Non-pigmented ciliary epithelial cell (primary cell): ENCODE data around the gene ANKRD44.
"Not testable (repeated sequence)": the region's sequence is repeated elsewhere in the genome, so short reads cannot be mapped to it uniquely, and the experiment has no call there.

Source experiments
- DNase-seq: peaks from one replicate; pipeline ENCODE4 v3.0.0-alpha.2; 2010; ENCODE audit warnings: low read depth

ANKRD44 gene

DNA sequence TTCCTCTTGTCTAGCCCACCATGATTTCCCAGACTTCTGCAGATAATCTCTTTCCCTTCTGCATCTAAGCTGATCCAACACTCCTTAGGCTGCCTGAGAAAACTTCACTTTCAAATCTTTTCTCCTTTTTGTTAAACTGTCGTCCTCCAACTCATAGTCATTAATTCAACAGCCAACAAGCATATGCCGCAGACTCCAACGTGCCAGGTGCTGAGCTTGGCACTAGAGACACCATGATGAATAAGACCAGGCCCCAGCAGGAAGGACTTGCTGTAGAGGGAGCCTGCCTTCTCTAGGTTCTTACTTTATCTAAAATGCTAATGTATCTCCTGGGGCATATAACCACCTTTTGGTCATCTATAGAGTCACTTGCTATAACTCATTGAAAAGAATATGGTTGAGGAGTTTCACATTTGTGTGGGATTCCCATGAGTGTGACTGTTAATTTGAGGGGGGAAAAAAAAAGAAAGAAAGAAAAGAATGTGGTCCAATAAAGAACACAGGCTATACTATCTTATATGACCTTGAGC, 51.0 kb downstream of the ANKRD44 start:
- DNase-seq, result no peak

DNA sequence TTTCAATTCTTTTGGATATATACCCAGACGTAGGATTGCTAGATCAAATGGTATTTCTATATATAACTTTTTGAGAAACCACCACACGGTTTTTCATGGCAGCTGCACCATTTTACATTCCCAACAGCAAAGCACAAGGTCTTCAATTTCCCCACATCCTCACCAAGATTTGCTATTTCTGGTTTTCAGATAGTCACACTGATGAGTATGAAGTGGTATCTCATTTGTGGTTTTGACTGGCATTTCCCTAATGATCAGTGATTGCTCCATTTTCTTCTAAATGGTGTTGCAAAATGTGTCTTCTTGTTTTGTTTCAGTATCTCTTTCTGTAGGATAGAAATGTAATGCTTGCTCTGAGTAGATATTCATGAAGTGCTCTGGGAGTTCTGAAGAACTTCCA, 52.0 kb downstream of the ANKRD44 start:
- DNase-seq, result no peak

DNA sequence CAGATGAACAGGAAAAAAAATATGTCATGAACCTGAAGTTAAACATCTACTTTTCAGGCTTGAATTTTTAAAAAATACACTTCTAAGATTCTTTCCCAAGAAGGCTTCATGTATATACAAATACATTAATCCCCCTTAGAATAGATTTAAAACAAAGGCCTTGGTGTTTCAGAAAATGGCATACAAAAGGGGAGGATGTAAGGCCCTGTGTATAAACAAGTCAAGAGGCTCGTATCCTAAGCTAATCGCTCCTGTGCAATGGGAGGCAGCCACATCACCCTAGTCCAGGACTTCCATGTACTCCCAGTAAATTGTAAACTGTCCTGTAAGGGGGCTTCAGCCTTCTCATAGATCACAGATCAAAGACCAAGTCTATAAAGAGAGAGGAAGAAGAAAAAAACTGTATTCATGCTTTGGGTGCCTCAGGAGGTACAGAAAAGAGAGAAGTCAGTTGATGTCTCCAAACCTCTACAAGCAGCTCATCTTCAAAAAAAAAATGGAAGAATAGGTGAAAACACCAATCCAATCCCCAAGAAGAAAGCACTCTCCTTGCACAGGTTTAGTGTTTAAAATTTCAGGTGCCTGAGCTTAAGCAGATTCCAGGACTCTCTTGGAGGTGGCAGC, 53.9 kb downstream of the ANKRD44 start:
- DNase-seq, result no peak

DNA sequence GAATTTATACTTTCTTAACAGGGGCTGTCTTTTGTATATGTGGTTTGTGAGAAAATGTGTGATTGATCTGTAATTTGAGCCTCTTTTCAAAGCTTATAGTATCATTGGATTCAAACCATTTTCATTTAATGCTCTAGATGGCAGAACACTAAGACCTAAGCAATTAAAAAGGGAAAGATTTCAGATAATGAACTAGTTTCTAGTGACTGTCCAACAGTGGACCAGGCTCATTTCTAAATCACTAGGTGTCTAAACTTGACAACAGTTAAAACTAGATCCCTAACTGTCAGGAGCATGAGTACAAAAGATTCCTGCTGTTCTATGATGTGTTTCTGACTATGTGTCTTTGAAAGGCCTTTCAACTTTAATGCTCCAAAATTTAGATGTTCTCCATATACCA, 54.6 kb downstream of the ANKRD44 start:
- no peak for DNase-seq

DNA sequence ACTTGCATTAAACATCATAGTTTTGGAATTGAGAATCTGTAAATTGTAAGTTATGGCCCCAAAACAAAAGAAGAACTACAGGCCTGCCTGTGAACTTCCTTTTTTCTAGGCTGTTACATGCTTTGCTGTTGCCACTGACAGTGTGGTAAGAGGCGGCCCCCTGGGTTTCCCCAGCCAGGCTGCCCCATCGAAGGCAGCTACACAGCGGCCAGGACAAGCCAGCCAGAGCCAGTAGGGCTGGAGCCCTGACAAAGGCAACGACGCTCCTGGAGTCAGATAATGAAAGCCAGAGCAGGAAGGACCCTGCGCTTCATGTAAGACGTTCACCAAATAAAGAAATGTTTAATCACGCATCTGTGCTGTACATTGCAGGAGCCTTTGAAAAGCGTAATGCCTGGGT, 55.0 kb downstream of the ANKRD44 start:
- no peak for DNase-seq

DNA sequence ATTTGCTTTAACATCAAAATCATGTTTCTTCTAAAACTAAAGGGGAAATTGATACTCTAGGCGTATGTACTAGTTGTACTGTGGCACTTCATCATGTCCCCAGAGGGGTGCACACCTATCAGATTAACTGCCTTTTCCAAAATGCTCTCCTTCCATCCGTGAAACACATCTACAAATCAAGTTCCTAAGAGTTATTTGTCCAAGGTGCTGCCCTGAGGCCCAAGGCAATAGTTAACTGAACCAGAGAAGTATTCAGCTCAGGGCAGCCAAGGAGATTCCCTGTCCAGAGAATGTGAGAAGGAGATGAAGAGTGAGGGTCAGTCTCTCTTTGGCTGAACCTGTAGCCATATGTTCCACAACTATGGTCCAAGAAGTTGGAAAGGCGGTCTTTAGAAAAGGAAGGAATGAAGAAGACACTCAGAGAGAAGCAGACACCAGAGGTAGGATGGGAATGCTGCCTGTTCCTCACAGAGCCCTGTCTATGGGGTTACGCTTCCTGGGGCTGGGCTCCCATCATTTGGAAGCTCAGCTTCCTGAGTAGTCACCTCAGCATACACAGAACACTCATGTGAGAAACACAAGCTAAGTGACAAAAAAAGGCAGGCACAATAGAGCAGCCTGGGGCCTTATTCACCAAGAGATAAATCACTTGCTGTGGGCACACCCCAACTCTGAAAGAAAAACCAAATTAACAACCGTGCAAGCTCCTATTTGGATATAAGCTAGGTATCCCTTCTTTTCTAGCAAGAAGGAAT, 55.6 kb downstream of the ANKRD44 start:
- no peak for DNase-seq

DNA sequence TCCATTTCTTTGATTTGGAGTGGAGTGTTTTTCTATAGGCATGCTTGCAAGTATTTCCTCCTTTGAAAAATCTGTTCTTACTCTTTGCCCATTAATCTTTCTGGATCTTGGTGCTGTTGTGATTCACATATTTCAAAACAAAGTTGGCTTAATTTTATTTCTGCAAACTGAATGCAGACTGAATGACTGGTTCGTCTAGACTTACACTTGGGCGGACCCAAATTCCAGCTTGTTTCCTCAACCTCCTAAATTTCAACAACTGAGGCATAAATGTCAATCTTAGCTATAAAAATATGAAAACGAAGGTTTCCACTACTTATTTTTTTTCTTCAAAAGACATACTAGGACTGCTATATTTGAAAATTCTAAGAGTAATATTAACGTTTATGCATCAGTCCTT, 59.0 kb downstream of the ANKRD44 start:
- DNase-seq, result no peak

DNA sequence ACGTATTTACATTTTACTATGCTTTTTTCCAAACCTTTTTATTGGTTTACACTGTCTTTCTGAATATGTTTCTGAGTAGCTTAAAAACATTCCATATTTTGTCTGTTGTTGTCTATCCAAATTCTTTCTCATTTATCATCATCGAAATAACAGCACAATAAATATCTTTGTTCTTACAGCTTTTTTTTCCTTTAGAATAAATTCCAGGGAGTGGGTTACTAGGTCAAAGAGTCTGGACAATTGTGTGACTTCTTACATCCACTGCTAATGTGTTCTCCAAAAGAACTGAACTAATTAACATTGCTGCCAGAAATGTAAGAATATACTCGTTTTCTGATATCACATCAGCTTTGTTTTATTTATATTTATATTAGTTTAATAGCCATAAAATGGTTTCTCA, 59.4 kb downstream of the ANKRD44 start:
- DNase-seq, result no peak

DNA sequence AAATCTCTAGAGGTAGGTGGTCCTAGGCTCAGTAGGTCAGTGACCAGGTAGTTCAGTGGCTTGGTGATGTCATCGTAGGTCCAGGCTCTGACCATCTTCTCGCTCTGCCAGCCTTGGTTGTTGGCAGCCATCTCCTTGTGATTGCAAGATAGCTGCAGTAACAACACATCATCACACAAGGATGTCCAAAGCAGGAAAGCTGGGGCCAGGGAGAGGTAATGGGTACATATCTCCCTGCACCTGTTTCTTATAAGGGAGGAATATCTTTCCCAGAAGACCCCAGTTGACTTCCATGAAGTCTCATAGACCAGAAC, 60.5 kb downstream of the ANKRD44 start:
- no peak for DNase-seq

DNA sequence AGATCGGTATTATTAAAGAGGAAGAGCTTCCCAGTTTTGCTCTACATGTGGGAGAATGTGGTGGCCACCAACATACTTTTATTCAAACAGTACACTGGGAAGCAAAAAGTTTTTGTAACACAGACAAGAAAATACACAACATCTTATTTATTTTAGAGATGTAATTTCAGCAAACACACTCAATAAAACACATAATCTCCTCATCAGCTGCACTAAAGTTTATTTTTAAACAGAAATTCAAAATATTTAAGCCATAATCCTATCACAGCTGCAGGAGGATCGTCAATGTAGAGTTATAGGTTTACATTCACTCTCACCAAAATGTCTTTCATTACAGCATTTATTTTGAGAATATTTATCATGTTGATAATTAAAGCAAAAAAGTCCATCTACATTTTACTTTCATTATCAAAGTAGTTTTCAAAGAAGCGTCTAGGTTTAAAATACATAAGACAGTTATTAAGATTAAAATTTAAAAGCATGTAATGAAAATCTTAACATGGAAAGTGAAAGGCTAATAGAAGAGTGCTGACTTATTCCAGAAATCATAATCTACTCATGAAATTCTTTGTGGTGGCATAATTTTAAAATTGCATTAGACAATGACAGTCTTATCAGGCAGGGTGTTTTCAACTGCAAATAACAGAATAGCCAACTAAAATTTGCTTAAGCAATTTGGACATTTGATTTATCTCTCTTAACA, 61.0 kb downstream of the ANKRD44 start:
- no peak for DNase-seq

DNA sequence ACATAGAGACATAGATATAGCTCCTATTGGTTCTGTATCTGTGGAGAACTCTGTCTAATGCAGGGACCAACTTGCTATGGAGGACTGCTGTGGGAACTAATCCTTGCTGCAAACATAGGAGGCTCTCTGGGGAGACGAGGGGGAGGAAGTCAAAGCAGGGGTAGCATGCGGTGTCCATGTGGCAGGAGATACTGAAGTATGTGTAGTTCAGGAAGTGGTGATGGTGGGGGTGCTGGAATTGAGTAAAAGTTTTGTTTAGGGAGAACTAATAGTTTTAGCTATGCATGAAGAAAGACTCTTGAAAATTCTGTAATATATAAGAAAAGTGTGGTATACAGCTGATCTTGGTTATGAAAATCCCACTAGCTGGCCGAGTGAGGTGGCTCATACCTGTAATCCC, 62.0 kb downstream of the ANKRD44 start:
- DNase-seq, result no peak

DNA sequence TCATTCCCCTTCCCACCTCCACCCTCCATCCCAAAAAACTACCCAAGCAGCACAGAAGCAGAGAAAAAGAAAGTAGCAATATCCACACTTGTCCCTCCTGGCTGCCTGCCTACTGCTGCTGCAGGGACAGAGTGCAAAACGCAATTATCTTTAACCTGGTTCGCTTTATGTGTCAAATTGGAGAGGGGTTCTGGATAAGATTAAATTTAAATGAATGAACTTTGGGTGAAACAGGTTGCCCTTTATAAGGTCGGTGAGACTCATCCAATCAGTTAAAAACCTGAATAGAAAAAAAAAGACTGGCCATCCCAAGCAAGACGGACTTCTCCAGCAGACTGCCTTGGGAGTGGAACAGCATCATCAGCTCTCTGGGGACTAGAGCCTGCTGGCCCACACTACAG, 62.6 kb downstream of the ANKRD44 start:
- DNase-seq, result no peak

DNA sequence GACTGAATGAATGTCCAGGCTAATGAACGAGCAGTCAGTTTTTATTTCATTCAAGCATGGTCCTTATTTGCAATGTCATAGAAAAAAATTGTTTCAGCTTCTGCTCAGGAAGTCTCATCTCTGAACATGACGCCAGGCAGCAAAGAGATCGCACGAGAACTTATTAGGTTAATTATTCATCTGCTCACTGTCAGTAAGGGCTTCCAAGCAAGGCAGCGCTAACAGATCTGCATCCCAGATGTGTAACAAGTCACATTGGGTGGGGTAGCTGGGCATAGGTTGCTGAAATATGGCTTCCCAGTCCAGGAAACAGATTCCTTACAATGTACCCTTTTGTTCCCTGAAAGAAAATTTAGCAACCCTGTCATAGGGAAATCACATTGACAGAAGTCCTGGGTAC, 63.5 kb downstream of the ANKRD44 start:
- no peak for DNase-seq

DNA sequence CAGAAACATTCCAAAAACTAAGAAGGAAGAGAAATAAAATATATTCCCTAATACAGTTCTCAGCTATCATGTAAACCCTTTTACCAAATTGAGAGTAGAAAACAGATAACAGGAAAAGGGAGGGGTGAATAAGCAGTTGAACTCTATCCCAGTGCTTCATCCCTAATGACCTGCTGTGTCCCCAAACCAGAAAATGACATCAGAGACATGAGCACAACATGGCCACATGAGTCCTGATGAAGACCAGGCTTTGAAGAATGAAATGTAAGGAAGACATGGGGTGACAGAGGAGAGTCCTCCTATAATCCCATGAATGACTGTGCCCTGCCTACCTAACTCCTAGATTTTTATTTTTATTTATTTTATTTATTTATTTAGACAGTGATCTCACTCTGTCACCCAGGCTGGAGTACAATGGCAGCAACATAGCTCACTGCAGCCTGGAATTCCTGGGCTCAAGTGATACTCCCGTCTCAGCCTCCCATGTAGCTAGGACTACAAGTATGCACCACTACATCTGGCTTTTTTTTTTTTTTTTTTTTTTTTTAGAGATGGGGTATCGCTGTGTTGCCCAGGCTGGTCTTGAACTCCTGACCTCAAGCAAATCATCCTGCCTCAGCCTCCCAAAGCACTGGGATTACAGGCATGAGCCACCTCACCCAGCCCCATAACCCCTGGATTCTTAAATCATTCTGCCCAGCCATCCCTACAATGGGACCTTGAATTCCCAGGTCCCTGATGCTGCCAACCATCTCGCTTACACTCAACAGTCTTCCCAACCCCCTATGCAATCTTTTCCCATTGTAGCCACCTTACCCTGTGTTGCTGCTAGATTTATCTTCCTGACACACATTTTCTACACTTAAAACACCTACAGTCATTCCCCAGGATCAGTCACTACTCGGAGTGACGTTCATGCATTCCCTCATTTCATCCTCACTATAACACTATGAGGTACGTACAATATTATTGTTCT, 64.5 kb downstream of the ANKRD44 start:
- DNase-seq, result no peak

DNA sequence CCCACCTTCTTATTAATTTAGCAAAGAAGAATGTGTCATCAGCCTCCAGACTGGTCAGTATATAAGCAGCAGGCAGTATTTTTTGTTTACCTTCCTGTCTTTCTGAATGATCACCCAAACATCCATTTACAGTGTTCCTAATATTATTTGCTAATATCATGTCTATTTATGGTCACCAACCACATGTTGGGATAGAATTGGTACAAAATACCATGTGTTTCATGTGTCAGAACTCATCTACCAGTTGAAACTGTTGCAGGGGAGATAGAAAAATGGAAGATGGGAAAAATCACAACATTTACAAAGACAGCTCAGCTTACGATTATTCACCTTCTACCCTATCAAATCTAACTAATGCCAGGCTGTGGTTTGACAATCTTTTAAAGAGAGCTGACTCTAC, 66.2 kb downstream of the ANKRD44 start:
- no peak for DNase-seq

DNA sequence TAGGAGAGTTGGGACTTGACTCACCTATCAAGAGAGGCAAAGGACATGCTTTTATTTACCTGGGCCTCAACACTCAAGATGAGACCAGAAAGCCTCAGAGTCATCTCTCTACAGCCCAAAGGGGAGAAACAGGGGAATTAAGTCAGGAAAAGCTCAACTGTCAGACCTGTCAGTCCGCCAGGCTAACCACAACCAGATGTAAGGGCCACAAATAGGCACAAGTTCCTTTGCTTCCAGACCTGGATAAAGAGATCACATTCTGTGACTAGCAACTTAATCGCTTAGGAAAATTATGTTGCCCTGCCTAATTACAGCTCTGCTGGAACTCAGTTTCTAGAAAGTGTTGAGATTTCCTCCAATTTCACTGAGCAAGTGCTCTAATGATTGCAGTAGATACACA, 67.9 kb downstream of the ANKRD44 start:
- no peak for DNase-seq

DNA sequence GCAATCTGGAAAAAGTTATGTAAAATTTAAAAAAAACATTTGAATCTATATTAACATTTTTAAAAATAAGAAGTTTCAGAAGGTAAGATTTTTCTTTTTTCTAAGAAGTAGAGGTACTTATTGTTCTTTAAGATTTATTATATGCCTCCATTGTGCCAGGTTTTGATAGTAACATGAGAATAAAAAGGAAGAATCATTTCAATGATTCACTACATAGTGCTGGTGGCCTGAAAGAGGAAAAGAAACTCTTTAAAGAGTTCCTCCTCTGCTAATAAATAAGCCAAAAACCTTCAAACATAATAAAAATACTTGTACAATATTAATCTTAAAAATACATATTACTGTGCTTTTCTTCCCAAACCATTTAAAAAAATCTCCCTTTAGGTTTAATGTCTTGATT, 69.0 kb downstream of the ANKRD44 start:
- DNase-seq, result no peak

DNA sequence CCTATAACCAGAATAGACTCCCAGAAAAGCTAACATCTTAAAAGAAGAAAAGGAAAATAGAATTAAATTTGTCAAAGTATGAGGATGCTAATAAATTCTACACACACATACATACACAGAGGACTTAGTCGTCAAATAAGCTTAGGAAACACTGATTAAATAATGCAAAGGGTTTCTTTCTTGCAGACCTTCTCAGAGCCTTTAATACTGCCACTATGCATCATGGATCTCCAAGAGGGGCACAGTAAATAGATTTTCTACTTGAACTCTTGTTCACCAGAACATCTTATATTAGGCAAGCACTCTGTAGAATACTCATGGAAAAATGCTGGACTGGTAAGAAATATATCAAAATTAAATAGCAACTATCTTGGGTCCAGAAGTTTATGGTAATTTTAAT, 69.4 kb downstream of the ANKRD44 start:
- DNase-seq, result no peak

DNA sequence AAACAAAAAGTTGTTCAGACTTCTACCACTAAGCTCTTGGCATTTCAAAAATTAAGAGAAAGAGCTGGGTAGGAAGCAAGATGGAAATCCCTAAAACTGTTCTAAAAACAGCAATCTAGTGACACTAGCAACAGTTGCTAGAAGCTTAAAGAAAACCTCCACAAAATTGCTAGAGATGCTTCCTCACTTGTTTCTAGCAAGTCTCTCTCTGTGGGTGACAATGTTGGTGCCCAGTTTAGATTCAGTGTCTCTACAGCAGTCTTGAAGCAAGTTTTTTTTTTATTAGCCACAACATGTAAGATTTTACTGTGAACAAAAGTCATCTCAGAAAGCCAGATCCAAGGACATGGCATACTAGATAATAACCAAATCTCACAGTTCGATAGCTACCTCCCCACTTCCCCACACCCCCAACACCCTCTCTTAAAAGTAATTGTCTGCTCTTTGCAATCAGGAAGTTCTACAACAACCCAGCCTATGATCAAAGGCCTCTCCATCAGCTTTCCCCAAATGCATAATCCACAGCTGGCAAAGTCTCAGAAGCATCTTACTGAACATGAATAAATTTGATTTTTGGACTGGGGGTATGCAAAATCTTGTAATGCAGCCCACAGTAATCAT, 70.0 kb downstream of the ANKRD44 start:
- DNase-seq, result no peak

DNA sequence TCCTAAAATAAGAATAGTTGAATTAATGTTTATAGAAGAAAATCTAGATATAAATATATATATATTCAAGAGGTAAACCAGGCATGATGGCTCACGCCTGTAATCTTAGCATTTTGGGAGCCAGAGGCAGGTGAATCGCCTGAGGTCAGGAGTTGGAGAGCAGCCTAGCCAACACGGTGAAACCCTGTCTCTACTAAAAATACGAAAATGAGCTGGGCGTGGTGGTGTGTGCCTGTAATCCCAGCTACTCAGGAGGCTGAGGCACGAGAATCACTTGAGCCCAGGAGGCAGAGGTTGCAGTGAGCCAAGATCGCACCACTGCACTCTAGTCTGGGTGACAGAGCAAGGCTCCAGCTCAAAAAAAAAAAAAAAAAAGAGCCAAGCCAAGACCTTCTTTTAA, 70.6 kb downstream of the ANKRD44 start:
- DNase-seq, result not testable (repeated sequence)

DNA sequence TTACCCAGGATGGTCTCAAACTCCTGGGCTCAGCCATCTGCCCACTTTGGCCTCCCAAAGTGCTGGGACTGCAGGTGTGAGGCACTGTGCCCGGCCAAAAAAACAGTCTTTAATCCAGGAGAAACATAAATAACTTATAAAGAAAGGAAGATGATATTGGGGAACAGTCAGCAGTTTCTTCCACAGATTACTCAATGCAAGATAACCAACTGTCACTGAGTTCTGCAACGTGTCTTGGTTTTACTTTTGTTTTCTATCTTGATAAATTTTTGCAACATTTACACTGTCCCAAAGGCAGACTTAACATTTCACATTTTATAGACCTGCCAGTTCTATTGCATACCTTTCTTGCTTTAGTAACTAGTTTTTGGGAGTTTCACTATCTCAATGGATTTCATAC, 71.1 kb downstream of the ANKRD44 start:
- DNase-seq, result no peak

DNA sequence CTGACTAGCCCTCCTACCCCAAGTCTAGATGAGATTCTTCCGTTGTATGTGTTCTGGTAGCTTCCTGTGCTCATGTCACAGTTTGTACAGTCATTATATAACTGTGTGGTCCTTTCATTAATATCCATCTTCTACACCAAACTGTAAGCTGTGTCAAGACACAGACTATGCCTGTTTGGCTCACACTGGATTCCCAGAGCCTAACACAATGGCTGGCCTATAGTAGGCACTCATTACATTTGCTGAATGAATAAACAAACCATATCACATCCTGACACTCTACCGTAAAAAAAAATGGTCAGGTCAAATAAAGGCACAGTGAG, 72.6 kb downstream of the ANKRD44 start:
- no peak for DNase-seq
